Cardiac muscle cell (in vitro differentiated cells and primary cell): ENCODE measurements around the gene THAP2. TPM values are rescaled to one million over a fixed set of nuclear protein-coding genes. Genes with fewer than 3 reads are reported as not detected.

Experiments used
- DNase-seq, 2 donors: peaks; one replicate each; pipeline versions ENCODE4 v3.0.0 to v3.0.0-alpha.2; 2010 to 2017; ENCODE audit warnings: low read depth in 1 of 2, low spot score in 1 of 2
- H3K27ac ChIP-seq: fragments of 200-600 bp; sonication (generic); 2 replicates; pipeline ENCODE4 v1.5.1; 2016
- H3K27me3 ChIP-seq: fragments of 200-600 bp; sonication (generic); 2 replicates; pipeline ENCODE4 v1.6.0; 2016; ENCODE audit warnings: control low read depth
- H3K36me3 ChIP-seq: fragments of 200-600 bp; sonication (generic); 2 replicates; pipeline ENCODE4 v1.5.1; 2016; ENCODE audit warnings: control low read depth
- H3K4me1 ChIP-seq: fragments of 200-600 bp; sonication (generic); 2 replicates; pipeline ENCODE4 v1.8.1; 2017; ENCODE audit warnings: low read depth, mild to moderate bottlenecking, mixed run types
- H3K4me3 ChIP-seq: fragments of 200-600 bp; sonication (generic); 2 replicates; pipeline ENCODE4 v1.5.1; 2016; ENCODE audit warnings: mild to moderate bottlenecking
- H3K9me3 ChIP-seq: fragments of 200-600 bp; sonication (generic); 2 replicates; pipeline ENCODE4 v1.5.1; 2017; ENCODE audit warnings: low read depth, mild to moderate bottlenecking, control low read depth
- CTCF ChIP-seq: IDR thresholded peaks from 2 replicates; pipeline ENCODE4 v1.5.1; 2012; ENCODE audit warnings: low read depth, mild to moderate bottlenecking, low read length
- polyA plus RNA-seq: library from polyadenylated mRNA; unstranded; fragments of >200 nt; fragmentation: Nextera tagmentation; extraction: Ambion mirVana; gene quantifications from 2 replicates; pipeline ENCODE4 v1.2.1, GENCODE V29; 2016
- total RNA-seq: library from RNA; depleted of rRNA; stranded (reverse); fragments of >200 nt; gene quantifications from 2 replicates; pipeline ENCODE4 v1.2.3, GENCODE V29; 2016

Gene THAP2
- total and polyA plus RNA-seq, 2 experiments from 2014 or later, result 6.2 to 11.1 TPM

- no peak for TF ChIP-seq CTCF
- Histone ChIP-seq H3K27ac (no peak overlapping the region), H3K36me3 (peaks cover 13% of the 10 kb centered on the region)
Measured at GRCh38 chr12:71653137-71653536, 11.0 kb upstream of the THAP2 start.

GRCh38 chr12:71654200-71654599, 9.9 kb upstream of the THAP2 start:
- no peak for TF ChIP-seq CTCF
- Histone ChIP-seq H3K27me3 (no peaks in the 10 kb centered on the region), H3K4me3 (no peak overlapping the region), H3K27ac (no peak overlapping the region), H3K9me3 (no peaks in the 10 kb centered on the region), H3K36me3 (peaks cover 23% of the 10 kb centered on the region), H3K4me1 (no peaks in the 10 kb centered on the region)
- DNase-seq, result no peak

More at GRCh38 chr12:71653137-71653536, 11.0 kb upstream of the THAP2 start:
- DNase-seq, result no peak
- Histone ChIP-seq H3K27me3 (no peaks in the 10 kb centered on the region), H3K4me1 (no peaks in the 10 kb centered on the region), H3K9me3 (no peaks in the 10 kb centered on the region), H3K4me3 (no peak overlapping the region)

- no peak for DNase-seq
- no peaks in the 10 kb centered on the region for H3K9me3 ChIP-seq
- TF ChIP-seq CTCF, result no peak
- peaks cover 32% of the 10 kb centered on the region for H3K36me3 ChIP-seq
- no peak overlapping the region for H3K27ac ChIP-seq
- H3K4me1 ChIP-seq, result peaks cover under 1% of the 10 kb centered on the region
- H3K27me3 ChIP-seq, result no peaks in the 10 kb centered on the region
- no peak overlapping the region for H3K4me3 ChIP-seq
Measured at GRCh38 chr12:71655495-71655894, 8.6 kb upstream of the THAP2 start.

GRCh38 chr12:71655907-71656306, 8.2 kb upstream of the THAP2 start:
- H3K27ac ChIP-seq, result no peak overlapping the region
- no peak for TF ChIP-seq CTCF
- no peak overlapping the region for H3K4me3 ChIP-seq
- H3K4me1 ChIP-seq, result peaks cover 5% of the 10 kb centered on the region
- H3K9me3 ChIP-seq, result no peaks in the 10 kb centered on the region
- peaks cover 32% of the 10 kb centered on the region for H3K36me3 ChIP-seq
- H3K27me3 ChIP-seq, result no peaks in the 10 kb centered on the region
- DNase-seq, result no peak

- peaks cover 32% of the 10 kb centered on the region for H3K36me3 ChIP-seq
- no peaks in the 10 kb centered on the region for H3K9me3 ChIP-seq
- TF ChIP-seq CTCF, result no peak
- no peak for DNase-seq
- H3K4me1 ChIP-seq, result peaks cover 5% of the 10 kb centered on the region
- H3K4me3 ChIP-seq, result no peak overlapping the region
- H3K27ac ChIP-seq, result no peak overlapping the region
- no peaks in the 10 kb centered on the region for H3K27me3 ChIP-seq
Measured at GRCh38 chr12:71656740-71657139, 7.4 kb upstream of the THAP2 start.
